ENCODE measurements around the gene TOLLIP. TPM values are rescaled to one million over a fixed set of nuclear protein-coding genes. Genes with fewer than 3 reads are reported as not detected.

TOLLIP gene
- total and polyA plus RNA-seq, 8 donors = 14.9 to 119 (median 35.8) TPM

- H3K27me3 ChIP-seq = peaks cover 0 to 99% (median 8%) of the 10 kb centered on the region in 3 donors
- H3K36me3 ChIP-seq = no peaks in the 10 kb centered on the region
- intact Hi-C loops (cut with DNase I; ENCODE audit: low total_unique reads) = no loop called here
- TF ChIP-seq POLR2AphosphoS5 (IDR thresholded peaks at IDR 0.05) (no peak), CTCF (IDR thresholded peaks at IDR 0.05) (no peak), EP300 (IDR thresholded peaks at IDR 0.05) (no peak), POLR2A (IDR thresholded peaks at IDR 0.05) (no peak)
- DNase-seq = no peak
- 68 to 88% (median 86%) methylated on average over 5 to 31 of the region's 31 CpGs for WGBS, 5 donors
- no peak overlapping the region for H3K27ac ChIP-seq
- no peak overlapping the region for H3K4me3 ChIP-seq
- H3K4me1 ChIP-seq = peaks cover 0 to 20% (median 16%) of the 10 kb centered on the region in 4 donors
- no peaks in the 10 kb centered on the region for H3K9me3 ChIP-seq
These were observed 81.2 kb downstream of the TOLLIP start for GRCh38 chr11:1228101-1228821.

GRCh38 chr11:1227551-1228100 is 81.8 kb downstream of the TOLLIP start:
- H3K36me3 ChIP-seq = no peaks in the 10 kb centered on the region
- H3K4me1 ChIP-seq = peaks cover 0 to 23% (median 21%) of the 10 kb centered on the region in 4 donors
- no peaks in the 10 kb centered on the region for H3K9me3 ChIP-seq
- intact Hi-C loops (cut with DNase I; ENCODE audit: low total_unique reads) = no loop called here
- H3K27me3 ChIP-seq = peaks cover 5 to 100% (median 9%) of the 10 kb centered on the region in 3 donors
- no peak for DNase-seq
- 75 to 90% (median 86%) methylated on average over 17 to 23 of the region's 23 CpGs for WGBS, 5 donors
- no peak overlapping the region for H3K4me3 ChIP-seq
- no peak overlapping the region for H3K27ac ChIP-seq
- TF ChIP-seq POLR2AphosphoS5 (IDR thresholded peaks at IDR 0.05) = no peak
- no peak for TF ChIP-seq CTCF (IDR thresholded peaks at IDR 0.05)
- no peak for TF ChIP-seq EP300 (IDR thresholded peaks at IDR 0.05)
- TF ChIP-seq POLR2A (IDR thresholded peaks at IDR 0.05) = no peak

DNA sequence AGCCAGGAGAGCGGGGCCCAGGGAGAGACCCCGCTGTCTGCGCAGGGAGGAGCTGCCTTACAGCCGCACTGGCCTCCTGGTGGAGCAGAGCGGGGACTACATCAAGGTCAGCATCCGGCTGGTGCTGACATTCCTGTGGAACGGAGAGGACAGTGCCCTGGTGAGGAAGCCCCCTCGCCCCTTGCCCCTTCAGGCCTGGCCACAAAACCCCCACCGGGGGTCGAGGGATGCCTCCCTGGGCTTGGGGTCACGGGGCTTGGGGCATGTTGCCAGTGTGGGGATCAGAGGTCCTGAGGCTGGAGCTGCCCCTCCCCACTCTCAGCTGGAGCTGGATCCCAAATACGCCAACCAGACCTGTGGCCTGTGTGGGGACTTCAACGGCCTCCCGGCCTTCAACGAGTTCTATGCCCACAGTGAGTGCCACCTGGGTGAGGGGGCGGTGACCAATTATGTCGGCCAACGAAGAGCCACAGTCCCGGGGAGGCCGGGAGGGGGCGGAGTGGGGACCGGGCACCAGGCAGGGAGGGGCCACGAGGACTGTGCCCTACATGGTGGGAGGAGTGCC is 82.4 kb downstream of the TOLLIP start:
- TF ChIP-seq POLR2AphosphoS5 (IDR thresholded peaks at IDR 0.05) (no peak), POLR2A (IDR thresholded peaks at IDR 0.05) (no peak), CTCF (IDR thresholded peaks at IDR 0.05) (no peak), EP300 (IDR thresholded peaks at IDR 0.05) (no peak)
- H3K27me3 ChIP-seq = peaks cover 8 to 100% (median 9%) of the 10 kb centered on the region in 3 donors
- DNase-seq = no peak
- H3K9me3 ChIP-seq = no peaks in the 10 kb centered on the region
- intact Hi-C loops (cut with DNase I; ENCODE audit: low total_unique reads) = no loop called here
- no peaks in the 10 kb centered on the region for H3K36me3 ChIP-seq
- peaks cover 0 to 29% (median 26%) of the 10 kb centered on the region in 4 donors for H3K4me1 ChIP-seq
- H3K4me3 ChIP-seq = no peak overlapping the region
- 67 to 74% (median 73%) methylated on average over 13 to 23 of the region's 23 CpGs for WGBS, 5 donors
- H3K27ac ChIP-seq = no peak overlapping the region

DNA sequence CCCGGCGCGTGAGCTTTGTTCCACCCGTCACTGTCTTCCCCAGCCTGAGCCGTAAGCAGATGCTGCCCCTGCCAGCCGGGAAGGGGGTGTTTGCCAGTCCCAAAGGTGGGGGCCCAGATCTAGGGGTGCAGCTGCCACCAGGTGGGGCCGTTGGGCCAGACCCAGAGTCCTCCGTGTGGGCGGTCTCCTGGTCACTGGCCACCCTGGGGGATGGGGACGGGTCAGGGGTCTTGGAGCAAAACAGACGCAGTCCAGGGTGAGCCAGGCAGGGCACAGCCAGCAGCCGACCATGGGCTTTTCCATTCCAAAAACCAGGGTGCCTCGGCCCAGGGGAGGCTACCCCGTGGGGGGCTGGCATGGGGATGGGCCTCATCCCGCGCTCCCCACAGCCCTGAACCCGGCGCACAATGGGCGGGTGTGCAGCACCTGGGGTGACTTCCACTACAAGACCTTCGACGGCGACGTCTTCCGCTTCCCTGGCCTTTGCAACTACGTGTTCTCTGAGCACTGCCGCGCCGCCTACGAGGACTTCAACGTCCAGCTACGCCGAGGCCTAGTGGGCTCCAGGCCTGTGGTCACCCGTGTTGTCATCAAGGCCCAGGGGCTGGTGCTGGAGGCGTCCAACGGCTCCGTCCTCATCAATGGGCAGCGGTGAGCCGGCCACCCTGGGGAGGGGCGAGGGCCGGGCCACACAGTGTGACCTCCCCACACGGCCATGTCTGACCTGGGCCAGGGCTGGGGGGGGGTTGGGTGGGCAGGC is 83.0 kb downstream of the TOLLIP start:
- WGBS, 5 donors = 80 to 86% (median 84%) methylated on average over 27 to 41 of the region's 41 CpGs
- H3K9me3 ChIP-seq = no peaks in the 10 kb centered on the region
- H3K4me3 ChIP-seq = no peak overlapping the region
- peaks cover 0 to 32% (median 28%) of the 10 kb centered on the region in 4 donors for H3K4me1 ChIP-seq
- no peak for DNase-seq
- H3K27me3 ChIP-seq = peaks cover 8 to 100% (median 9%) of the 10 kb centered on the region in 3 donors
- no peak overlapping the region for H3K27ac ChIP-seq
- no peaks in the 10 kb centered on the region for H3K36me3 ChIP-seq
- TF ChIP-seq POLR2A (IDR thresholded peaks at IDR 0.05) = no peak
- no peak for TF ChIP-seq CTCF (IDR thresholded peaks at IDR 0.05)
- no peak for TF ChIP-seq POLR2AphosphoS5 (IDR thresholded peaks at IDR 0.05)
- no peak for TF ChIP-seq EP300 (IDR thresholded peaks at IDR 0.05)
- intact Hi-C loops (cut with DNase I; ENCODE audit: low total_unique reads) = no loop called here

All from stomach (tissue), 9 donors.